Subcutaneous adipose tissue (tissue), 4 donors: ENCODE results near the gene NCAPH2. TPM values are rescaled to one million over a fixed set of nuclear protein-coding genes. Genes with fewer than 3 reads are reported as not detected.

ENCODE experiments used
- total RNA-seq, 4 donors: library from RNA; depleted of rRNA; stranded (reverse); fragments of >200 nt; gene quantifications; one replicate each; pipeline ENCODE4 v1.1.0, GENCODE V29; 2016
- TF ChIP-seq, protein P1 (sequence below): fragments of 450-650 bp; IDR thresholded peaks from one replicate; pipeline ENCODE4 v1.5.1; 2016; ENCODE audit warnings: low read depth, mild to moderate bottlenecking, control low read depth, antibody characterized with exemption, moderate library complexity

Gene NCAPH2
- total RNA-seq, 4 donors from 2014 or later: 15.3 to 55.6 (median 27.8) TPM

DNA sequence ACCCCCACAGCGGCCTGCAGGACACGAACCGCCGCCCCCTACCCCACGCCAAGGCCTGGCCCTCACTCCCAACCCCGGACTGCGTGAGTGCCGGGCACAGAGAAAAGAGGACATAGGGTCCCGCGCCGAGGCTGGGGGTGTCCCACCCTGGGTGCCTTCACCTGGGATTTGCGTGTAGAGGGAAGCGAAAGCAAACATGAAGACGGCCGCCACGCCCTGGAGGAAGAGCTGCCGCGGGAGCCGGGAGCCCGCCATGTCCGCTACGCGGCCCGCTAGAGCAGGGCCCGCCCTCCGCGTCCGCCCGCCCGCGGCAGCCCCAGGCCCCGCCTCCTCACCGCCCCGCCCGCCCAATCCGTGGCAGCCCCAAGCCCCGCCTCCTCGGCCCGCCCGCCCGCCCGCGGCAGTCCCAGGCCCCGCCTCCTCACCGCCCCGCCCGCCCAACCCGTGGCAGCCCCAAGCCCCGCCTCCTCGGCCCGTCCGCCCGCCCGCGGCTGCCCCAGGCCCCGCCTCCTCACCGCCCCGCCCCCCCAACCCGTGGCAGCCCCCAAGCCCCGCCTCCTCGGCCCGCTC, 518 bp upstream of the NCAPH2 start, which contains the start of gene LMF2:
Gene LMF2, minus strand, starts transcription at position 282 of the 570 bp plus-strand sequence. Its CDS starts 27 bp downstream, at position 255.
- TF ChIP-seq, protein P1, sequence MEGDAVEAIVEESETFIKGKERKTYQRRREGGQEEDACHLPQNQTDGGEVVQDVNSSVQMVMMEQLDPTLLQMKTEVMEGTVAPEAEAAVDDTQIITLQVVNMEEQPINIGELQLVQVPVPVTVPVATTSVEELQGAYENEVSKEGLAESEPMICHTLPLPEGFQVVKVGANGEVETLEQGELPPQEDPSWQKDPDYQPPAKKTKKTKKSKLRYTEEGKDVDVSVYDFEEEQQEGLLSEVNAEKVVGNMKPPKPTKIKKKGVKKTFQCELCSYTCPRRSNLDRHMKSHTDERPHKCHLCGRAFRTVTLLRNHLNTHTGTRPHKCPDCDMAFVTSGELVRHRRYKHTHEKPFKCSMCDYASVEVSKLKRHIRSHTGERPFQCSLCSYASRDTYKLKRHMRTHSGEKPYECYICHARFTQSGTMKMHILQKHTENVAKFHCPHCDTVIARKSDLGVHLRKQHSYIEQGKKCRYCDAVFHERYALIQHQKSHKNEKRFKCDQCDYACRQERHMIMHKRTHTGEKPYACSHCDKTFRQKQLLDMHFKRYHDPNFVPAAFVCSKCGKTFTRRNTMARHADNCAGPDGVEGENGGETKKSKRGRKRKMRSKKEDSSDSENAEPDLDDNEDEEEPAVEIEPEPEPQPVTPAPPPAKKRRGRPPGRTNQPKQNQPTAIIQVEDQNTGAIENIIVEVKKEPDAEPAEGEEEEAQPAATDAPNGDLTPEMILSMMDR: no peak

DNA sequence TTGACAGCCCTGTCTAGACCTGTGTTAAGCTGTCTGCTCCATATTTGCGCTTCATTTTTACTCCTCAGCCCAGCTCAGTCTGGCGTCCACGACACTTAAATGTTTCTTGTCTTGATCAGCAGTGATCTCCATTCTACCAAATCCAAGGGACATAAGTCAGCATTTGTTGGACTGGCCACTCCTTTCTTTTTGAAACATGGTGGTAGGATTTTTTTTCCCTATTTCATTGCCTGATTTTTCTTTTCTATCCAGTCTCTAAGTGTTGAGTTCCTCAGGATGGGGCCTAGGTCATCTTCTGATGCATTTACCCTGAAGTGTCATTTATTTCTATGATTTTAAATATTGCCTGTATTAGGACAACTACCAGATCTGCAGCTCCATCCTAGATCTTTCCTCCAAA, 873 bp downstream of the NCAPH2 start:
- TF ChIP-seq, protein P1: no peak

DNA sequence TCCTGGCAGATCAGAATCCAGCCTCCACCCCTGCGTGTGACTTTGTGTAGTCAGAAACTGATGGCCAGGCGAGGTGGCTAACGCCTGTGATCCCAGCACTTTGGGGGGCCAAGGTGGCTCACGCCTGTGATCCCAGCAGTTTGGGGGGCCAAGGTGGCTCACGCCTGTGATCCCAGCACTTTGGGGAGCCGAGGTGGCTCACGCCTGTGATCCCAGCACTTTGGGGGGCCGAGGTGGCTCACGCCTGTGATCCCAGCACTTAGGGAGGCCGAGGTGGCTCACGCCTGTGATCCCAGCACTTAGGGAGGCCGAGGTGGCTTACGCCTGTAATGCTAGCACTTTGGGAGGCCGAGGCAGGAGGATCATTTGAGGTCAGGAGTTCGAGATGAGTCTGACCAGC, 5.2 kb downstream of the NCAPH2 start:
- TF ChIP-seq, protein P1: no peak

DNA sequence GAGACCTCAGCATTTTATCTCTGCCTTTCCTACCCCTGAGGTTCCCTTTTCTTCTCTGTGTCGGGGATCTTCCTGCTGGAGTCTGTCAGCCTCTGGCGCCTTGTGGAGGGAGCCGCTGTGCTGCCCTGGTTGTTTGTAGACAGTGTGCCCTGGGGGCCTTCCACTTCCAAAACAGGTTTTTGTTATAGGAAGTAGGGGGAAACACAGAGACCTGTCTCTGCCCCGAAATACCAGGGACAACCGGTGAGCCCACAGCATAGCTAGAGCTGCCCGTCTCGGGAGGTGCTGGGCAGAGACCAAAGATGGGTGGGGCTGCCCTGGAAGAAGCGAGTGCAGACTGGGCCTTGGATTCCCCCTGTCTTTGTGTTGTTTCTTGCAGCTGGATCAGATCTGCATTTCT, 8.0 kb downstream of the NCAPH2 start:
- TF ChIP-seq, protein P1: no peak

DNA sequence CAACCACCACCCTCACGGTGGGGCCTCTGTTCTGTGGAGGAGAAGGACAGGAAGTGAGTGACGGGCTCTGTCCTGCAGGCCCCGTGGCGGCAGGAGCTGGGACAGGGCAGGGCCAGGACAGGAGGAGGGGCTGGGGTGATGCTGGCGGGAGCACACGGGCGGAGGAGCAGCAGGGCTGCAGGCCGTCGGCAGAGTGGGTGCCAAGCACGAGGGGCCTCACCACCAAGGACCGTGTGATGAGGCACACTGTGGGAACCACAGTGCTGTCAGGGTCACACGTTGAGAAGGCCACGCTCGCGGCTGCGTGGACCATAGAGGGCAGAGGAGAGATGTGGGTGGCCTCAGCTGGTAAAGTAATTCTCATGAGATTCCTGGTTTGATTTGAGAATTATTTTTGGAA, 8.9 kb downstream of the NCAPH2 start:
- TF ChIP-seq, protein P1: no peak

DNA sequence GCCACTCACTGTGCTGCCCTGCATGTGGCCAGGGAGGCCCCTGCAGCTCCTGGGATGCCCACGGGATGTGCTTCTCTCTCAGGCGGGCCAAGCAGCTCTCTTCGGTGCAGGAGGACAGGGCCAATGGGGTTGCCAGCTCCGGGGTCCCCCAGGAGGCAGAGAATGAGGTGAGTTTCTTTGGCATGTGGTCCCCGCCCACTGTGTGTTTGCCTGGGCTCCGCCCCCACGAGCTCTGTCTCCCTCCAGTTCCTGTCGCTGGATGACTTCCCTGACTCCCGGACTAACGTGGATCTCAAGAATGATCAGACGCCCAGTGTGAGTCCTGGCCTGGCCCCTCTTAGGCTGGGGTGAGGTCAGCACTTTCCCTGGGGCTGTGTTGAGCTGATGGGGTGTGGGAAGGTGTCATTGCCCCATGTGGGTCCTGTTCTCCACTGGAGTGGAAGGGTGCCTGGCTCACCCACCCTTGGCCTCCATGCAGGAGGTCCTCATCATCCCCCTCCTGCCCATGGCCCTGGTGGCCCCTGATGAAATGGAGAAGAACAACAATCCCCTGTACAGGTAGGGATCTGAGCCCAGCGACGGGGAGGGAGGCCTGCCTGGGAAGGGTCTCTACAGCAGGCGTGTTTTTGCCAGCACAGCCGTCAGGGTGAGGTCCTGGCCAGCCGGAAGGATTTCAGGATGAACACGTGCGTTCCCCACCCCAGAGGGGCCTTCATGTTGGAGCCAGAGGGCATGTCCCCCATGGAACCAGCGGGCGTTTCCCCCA, 9.7 kb downstream of the NCAPH2 start:
- TF ChIP-seq, protein P1: no peak

DNA sequence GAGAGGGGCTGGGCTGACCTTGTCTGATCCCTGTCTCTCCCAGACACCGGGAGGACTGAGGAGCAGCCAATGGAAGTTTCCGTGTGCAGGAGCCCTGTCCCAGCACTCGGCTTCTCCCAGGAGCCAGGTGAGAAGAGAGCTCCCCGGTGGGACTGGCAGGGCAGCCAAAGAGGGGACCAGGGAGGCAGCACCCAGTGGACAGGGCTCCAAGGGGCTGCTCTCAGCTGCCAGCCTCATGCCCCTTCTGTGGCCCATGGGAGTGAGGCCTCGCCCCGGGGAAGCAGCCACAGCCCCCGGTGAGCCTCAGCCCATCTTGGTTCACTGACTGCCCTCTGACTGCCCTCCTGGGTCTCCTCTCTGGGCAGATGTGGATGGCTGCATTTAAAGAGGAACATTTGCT, 10.6 kb downstream of the NCAPH2 start:
- TF ChIP-seq, protein P1: no peak
